GM19452 (cell line): Measurements from ENCODE around the gene NOTO.
A peak's percentile ranks its signal among the peaks of the same experiment; 100 is the strongest.
"Not testable (repeated sequence)": the region's sequence is repeated elsewhere in the genome, so short reads cannot be mapped to it uniquely, and the experiment has no call there.

Experiments
- ATAC-seq: cut with Tn5 transposase; IDR thresholded peaks from one replicate; pipeline ENCODE4 v1.9.1; 2021; ENCODE audit not compliant: unreplicated experiment

Gene NOTO, protein sequence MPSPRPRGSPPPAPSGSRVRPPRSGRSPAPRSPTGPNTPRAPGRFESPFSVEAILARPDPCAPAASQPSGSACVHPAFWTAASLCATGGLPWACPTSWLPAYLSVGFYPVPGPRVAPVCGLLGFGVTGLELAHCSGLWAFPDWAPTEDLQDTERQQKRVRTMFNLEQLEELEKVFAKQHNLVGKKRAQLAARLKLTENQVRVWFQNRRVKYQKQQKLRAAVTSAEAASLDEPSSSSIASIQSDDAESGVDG

DNA sequence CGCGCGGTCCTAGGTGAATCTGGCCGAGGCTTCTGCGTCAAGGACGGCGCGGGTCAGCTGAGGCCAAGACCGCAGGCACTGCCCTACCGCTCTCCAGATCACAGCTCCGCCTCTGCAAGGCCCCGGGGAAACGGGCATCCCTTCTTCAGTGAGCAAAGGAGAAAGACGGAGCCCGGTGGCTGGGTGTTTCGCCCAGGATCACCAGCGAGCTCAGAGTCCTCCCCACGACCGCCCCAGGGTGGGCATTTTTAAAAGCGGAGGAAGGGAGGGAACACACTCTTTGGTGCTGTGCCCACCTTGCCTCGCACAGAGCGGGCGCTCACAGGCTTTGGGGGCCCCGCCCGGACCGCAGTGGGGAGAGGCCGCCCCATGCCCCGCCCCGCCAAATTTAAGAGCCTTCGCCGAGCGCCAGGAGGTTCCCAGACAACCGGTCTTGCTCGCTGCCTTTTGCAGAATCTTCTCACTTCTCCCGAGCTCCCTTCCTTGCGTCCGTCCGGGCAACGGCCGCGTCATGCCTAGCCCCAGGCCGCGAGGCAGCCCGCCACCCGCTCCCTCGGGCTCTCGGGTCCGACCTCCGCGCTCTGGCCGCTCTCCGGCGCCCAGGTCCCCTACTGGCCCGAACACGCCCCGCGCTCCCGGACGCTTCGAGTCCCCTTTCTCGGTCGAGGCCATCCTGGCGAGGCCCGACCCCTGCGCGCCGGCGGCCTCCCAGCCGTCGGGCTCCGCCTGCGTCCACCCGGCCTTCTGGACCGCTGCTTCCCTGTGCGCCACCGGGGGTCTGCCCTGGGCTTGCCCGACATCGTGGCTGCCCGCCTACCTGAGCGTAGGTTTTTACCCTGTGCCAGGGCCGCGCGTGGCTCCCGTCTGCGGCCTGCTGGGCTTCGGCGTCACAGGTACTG lies at the start of gene NOTO:
Gene NOTO, plus strand, starts transcription at position 419 of the 899 bp plus-strand sequence. Its CDS starts 93 bp downstream, at position 512.
- no peak for ATAC-seq

GRCh38 chr2:73156539-73157124 lies 45.7 kb upstream of the NOTO start:
- ATAC-seq: no peak

DNA sequence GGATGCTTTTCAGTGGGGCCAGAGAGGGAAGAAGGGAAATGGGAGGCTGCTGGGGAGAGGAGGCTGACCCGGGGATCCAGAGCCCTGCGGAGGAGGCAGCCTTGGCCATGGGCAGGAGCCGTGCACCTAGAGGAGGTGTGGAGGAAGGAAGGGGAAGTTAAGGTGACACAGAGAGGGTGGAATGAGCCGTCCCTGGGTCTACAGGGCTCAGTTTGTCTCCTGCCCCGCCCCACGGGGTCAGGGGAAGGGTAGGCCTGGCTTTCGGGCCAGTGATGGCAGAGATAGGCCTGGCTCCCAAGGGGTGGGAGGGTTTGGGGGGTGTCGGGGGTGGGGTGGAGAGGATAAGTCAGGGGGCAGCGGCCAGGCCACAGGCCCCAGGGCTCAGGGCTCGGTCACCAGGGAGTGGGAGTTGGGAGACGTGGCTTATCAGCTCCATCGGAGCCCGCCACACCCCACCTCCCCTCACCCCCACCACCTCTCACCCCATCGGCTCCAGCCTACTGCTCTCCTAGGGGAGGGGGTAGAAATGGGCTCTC lies 39.5 kb upstream of the NOTO start:
- no peak for ATAC-seq

GRCh38 chr2:73163483-73164367 lies 38.6 kb upstream of the NOTO start:
- ATAC-seq: peak; percentile 85

DNA sequence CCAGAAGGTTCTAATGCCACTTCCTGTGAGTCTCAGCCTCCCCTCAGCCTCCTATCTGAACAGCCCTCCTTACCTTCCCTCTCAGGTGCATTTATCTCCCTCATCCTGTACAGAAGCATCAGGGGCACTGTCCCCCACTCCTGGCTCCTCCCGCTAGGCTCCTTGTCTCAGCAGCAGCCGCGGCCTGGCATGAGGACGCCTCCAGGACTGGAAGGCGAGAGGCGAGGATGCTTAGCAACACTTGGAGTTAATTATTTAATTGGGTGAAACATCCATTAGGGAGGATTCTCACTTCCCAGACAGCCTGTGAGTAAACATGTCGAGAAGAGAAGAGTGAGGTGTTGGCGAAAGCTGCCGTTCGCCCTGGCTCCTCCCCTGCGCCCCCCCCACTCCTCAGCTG lies 36.4 kb upstream of the NOTO start:
- ATAC-seq: not testable (repeated sequence)

DNA sequence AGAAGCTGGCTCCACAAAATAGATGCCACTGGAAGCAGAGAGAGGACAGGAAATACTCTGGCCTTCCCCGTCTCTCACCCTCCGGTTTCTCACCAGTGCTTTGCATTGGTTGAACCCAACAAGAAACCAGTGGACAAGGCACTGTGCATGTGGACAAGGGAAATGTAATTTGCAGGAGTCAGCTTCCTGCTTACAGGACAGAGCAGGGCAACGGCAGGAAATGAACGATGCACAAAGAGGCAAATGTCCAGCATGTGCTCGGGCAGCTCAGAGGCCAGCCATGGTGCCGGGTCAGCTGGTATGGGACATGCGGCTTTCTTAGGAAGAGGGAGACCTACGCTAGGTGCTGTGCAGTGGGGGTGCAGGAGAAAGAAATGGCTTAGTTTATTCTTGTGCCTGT lies 35.6 kb upstream of the NOTO start:
- not testable (repeated sequence) for ATAC-seq

DNA sequence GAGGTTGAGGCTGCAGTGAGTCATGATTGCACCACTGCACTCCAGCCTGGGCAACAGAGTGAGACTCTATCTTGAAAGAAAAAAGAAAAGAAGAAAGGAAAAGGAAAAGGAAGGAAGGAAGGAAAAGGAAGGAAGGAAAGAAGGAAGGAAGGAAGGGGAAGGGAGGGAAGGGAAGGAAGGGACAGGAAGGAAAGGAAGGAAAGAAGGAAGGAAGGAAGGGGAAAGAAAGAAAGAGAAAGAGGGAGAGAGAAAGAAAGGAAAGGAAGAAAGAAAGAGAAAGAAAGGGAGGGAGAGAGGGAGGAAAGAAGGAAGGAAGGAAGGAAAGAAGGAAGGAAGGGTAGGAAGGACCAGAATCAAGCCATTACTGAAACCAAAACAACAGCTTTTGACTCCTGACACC lies 34.0 kb upstream of the NOTO start:
- ATAC-seq: not testable (repeated sequence)

DNA sequence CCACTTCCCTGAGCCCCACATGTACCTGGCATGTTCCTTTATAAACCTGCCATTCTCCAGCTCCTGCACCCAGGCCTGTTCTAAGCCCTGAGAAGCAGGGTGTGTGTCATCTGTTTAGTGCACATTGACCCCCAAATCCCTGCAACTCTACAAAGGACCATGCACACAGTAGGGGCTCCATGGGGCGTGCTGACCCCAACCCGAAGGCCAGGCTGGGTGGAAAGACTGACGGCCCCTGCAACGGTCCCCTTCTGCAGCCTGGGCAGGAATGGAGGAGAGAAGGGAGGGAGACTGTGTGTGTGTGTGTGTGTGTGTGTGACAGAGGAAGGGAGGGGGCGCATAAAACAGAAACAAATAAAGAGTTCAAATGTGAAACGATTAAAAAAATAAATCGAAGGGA lies 32.0 kb upstream of the NOTO start:
- ATAC-seq: not testable (repeated sequence)

GRCh38 chr2:73172963-73173362 lies 29.4 kb upstream of the NOTO start:
- ATAC-seq: no peak

GRCh38 chr2:73173781-73174180 lies 28.6 kb upstream of the NOTO start:
- no peak for ATAC-seq

DNA sequence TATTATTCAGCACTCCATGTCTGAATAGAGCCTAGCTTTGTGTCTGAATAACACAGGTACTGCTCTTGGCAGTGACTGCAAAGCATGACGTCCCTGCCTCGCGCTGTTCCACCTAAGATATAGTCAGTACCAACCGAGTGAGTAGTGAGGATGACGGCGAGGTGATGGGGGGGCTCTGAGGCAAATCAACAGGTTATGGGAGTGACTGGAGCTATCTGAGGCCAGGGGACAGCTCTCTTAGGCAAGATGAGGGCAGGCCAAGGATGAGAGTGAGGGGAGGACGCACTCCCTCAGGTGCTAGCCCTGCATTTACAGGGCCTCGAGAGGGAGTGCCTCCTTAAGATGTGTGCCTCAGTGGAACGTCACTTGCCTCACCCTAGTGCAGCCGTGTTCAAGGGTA lies 28.1 kb upstream of the NOTO start:
- no peak for ATAC-seq

GRCh38 chr2:73174941-73175662 lies 27.3 kb upstream of the NOTO start:
- ATAC-seq: no peak

DNA sequence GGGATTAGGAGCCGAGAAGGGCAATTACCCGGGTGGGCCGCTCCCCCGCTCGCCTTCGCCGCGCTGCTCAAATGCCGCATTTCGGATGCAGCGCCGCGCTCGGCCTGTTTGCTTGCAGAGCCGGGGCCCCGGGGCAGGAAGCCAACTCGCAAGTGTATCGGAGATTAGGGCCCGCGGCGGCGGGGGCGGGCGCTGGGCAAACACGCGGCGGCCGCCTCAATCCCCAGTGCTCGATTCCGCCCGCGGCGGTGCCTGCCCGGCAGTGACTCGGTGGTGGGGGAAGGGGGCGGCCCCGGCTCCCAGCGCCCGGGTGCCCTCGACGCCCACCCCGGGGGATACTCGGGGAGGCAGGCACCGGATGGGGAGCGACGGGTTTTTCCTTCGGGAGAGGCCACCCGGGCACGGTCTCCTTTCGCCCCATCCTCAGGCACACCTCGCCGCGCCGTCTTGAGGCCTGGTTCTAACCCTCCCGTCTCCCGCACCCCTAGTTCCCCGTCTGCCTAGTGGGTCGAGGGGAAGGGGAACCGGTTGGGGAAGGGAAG lies 26.6 kb upstream of the NOTO start:
- ATAC-seq: no peak

DNA sequence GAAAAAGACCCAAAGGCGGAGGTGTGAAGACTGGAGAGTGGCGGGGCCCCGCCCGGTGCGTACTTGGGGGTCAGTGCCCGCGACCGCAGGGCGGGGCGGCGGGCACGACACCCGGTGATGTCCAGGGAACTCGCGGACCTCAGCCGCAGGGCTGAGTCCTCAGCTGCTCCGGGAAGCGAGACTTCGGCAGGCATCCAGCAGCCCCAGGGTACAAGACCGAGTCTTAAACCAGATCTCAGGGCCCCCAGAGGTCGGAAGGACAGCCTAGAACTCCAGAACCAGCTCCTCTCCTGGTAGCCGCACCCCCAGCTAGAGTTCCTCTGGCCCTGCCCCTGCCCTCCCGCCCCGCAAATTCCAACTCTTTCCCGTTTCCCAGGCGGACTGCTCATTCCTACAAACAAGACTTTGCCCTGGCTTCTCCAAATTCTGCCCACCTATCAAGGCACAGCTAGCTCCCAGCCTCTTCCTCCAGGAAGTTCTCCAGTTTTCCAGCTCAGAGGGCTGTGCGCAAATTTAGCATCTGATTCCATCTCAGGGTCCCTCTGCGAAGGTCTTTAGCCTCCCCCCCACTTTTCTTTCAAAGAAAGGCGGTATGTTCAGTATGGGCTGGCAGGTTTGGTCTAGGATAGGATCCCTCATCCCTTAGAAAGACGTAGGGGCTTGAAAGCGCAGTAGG lies 26.0 kb upstream of the NOTO start:
- ATAC-seq: no peak

GRCh38 chr2:73176881-73177644 lies 25.3 kb upstream of the NOTO start:
- peak; percentile 78 for ATAC-seq

DNA sequence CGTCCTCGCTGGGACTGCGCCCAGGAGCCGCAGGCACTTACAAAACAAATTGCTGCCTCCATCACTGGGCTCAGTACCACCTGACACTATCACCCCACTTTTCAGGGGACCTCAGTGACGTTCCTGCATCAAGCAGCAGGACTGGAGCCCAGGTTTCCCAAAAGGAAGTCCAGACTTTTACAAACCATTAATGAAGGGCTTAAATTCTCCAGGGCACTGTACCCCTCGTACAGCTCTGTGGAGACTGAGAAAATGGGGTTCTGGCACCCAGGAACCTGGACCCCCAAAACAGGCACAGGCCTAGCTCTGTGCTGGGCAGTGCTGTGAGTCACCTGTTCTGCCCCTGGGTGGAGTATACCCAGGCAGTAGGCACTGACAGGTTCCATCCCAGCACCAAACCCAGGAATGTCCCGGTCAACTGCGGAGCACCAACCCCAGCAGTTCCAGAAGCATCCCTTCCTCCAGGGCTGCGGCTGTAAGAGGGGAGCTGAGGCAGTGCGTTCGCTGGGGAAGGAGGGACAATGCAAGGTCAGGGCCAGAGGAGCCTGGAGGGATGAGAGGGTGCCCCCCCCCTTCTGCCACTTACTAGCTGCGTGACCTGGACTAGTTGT lies 24.6 kb upstream of the NOTO start:
- ATAC-seq: no peak

GRCh38 chr2:73185965-73186364 lies 16.4 kb upstream of the NOTO start:
- ATAC-seq: no peak

DNA sequence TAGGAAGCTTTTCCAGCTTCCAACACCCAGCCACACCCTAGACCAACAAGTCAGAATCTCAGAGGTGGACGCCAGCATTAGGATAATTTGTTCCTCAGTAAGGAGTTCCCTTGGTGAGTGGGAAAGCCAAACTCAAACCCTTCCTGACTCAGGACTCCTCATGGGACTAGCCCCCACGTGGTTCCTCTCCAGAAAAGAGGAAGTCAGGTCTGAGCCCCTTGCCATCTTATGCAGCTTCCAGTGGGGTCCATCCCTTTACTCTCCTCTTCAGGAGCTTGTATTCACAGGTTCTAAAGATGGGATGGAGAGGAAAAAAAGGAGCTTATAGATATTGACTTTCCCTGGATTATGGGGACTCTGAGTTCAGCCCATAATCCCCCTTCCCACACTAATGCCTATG lies 14.8 kb upstream of the NOTO start:
- ATAC-seq: no peak
